Neural cell (in vitro differentiated cells): ENCODE data around the gene RBMS3. TPM values are rescaled to one million over a fixed set of nuclear protein-coding genes. Genes with fewer than 3 reads are reported as not detected.

ENCODE experiments used
- H2AFZ ChIP-seq: fragments of 200-600, 300-800 bp; sonication (generic), shearing (Covaris generic); 2 replicates; pipeline ENCODE4 v1.6.0; 2014; ENCODE audit warnings: low read depth, mild to moderate bottlenecking, antibody characterized with exemption, low read length, moderate library complexity
- H3F3A ChIP-seq: fragments of 200-600 bp; shearing (Covaris generic); 2 replicates; pipeline ENCODE4 v1.6.1; 2016; ENCODE audit warnings: mild to moderate bottlenecking, moderate library complexity, mixed read lengths, antibody characterized with exemption, low read length; ENCODE audit not compliant: insufficient read depth, poor library complexity, severe bottlenecking
- H3K27ac ChIP-seq: fragments of 200-600, 300-800 bp; sonication (generic), shearing (Covaris generic); 2 replicates; pipeline ENCODE4 v1.5.1; 2014; ENCODE audit warnings: mild to moderate bottlenecking, low read length, moderate library complexity
- H3K27me3 ChIP-seq: fragments of 300-800, 200-600 bp; sonication (generic), shearing (Covaris generic); 2 replicates; pipeline ENCODE4 v1.6.0; 2014; ENCODE audit warnings: mild to moderate bottlenecking, low read depth, low read length, moderate library complexity; ENCODE audit not compliant: insufficient read depth
- H3K36me3 ChIP-seq: fragments of 300-800, 200-600 bp; sonication (generic), shearing (Covaris generic); 2 replicates; pipeline ENCODE4 v1.5.1; 2014; ENCODE audit warnings: mild to moderate bottlenecking, antibody characterized with exemption, low read length, moderate library complexity; ENCODE audit not compliant: insufficient read depth
- H3K4me2 ChIP-seq: fragments of 300-800, 200-600 bp; sonication (generic), shearing (Covaris generic); 2 replicates; pipeline ENCODE4 v1.6.0; 2014; ENCODE audit warnings: mild to moderate bottlenecking, low read length
- H3K4me3 ChIP-seq: fragments of 300-800, 200-600 bp; sonication (generic), shearing (Covaris generic); 2 replicates; pipeline ENCODE4 v1.5.1; 2014; ENCODE audit warnings: mild to moderate bottlenecking, low read length, moderate library complexity
- H3K79me2 ChIP-seq: fragments of 200-600 bp; shearing (Covaris generic); replicated peaks from 2 replicates; pipeline ENCODE4 v1.6.0; 2014; ENCODE audit warnings: mild to moderate bottlenecking, low read length, moderate library complexity; ENCODE audit not compliant: insufficient read depth
- H3K9ac ChIP-seq: fragments of 300-800, 200-600 bp; sonication (generic), shearing (Covaris generic); 2 replicates; pipeline ENCODE4 v1.6.1; 2016; ENCODE audit warnings: mild to moderate bottlenecking, low read length, mixed read lengths
- H3K9me2 ChIP-seq: fragments of 200-600 bp; shearing (Covaris generic); 2 replicates; pipeline ENCODE4 v1.6.1; 2016; ENCODE audit warnings: mild to moderate bottlenecking, low read length, mixed read lengths; ENCODE audit not compliant: insufficient read depth
- H3K9me3 ChIP-seq: fragments of 200-600, 300-800 bp; sonication (generic), shearing (Covaris generic); 2 replicates; pipeline ENCODE4 v1.6.1; 2016; ENCODE audit warnings: mild to moderate bottlenecking, mixed run types, low read length, moderate library complexity, mixed read lengths
- H4K20me1 ChIP-seq: fragments of 200-600 bp; shearing (Covaris generic); 2 replicates; pipeline ENCODE4 v1.6.1; 2016; ENCODE audit warnings: mild to moderate bottlenecking, mixed run types; ENCODE audit not compliant: insufficient read depth
- EP300 ChIP-seq: fragments of 450-650 bp; conservative IDR thresholded peaks from 2 replicates; pipeline ENCODE4 v1.6.1; 2014; ENCODE audit warnings: antibody characterized with exemption, mild to moderate bottlenecking, moderate library complexity; ENCODE audit not compliant: poor library complexity, severe bottlenecking
- EZH2 ChIP-seq: fragments of 200-600, 300-800 bp; shearing (Covaris generic), sonication (generic); IDR thresholded peaks from 2 replicates; pipeline ENCODE4 v1.6.1; 2014; ENCODE audit warnings: antibody characterized with exemption, low read length, borderline replicate concordance, mild to moderate bottlenecking; ENCODE audit not compliant: insufficient read depth, poor library complexity, severe bottlenecking
- MXI1 ChIP-seq: fragments of 450-650 bp; conservative IDR thresholded peaks from 2 replicates; pipeline ENCODE4 v1.6.1; 2014; ENCODE audit warnings: antibody characterized with exemption, mild to moderate bottlenecking; ENCODE audit not compliant: poor library complexity, severe bottlenecking
- POLR2AphosphoS5 ChIP-seq: IDR thresholded peaks from 2 replicates; pipeline ENCODE4 v1.6.1; 2012
- RAD21 ChIP-seq: fragments of 450-650 bp; conservative IDR thresholded peaks from 2 replicates; pipeline ENCODE4 v1.6.1; 2014; ENCODE audit warnings: antibody characterized with exemption, mild to moderate bottlenecking, moderate library complexity
- SMC3 ChIP-seq: fragments of 450-650 bp; conservative IDR thresholded peaks from 2 replicates; pipeline ENCODE4 v1.6.1; 2014; ENCODE audit warnings: antibody characterized with exemption, mild to moderate bottlenecking, moderate library complexity; ENCODE audit not compliant: poor library complexity
- TAF1 ChIP-seq: IDR thresholded peaks from 2 replicates; pipeline ENCODE4 v1.6.1; 2012; ENCODE audit warnings: low read depth
- polyA plus RNA-seq: library from polyadenylated mRNA; depleted of rRNA; stranded (reverse); fragments of >200 nt; gene quantifications from 2 replicates; pipeline ENCODE4 v1.2.3, GENCODE V29; 2014
- TF ChIP-seq, protein P1 (sequence below): IDR thresholded peaks from 2 replicates; pipeline ENCODE4 v1.6.1; 2012; ENCODE audit warnings: borderline replicate concordance
- TF ChIP-seq, protein P2 (sequence below): fragments of 450-650 bp; IDR thresholded peaks from 2 replicates; pipeline ENCODE4 v1.5.1; 2014; ENCODE audit warnings: antibody characterized with exemption, mild to moderate bottlenecking, moderate library complexity; ENCODE audit not compliant: poor library complexity, severe bottlenecking

The RBMS3 gene
- polyA plus RNA-seq, 1 donor from 2014 or later, result 0.53 TPM

- Histone ChIP-seq H2AFZ (no peak overlapping the region), H3K27me3 (no peaks in the 10 kb centered on the region), H3K4me3 (no peak overlapping the region), H3K27ac (no peak overlapping the region), H3K9me2 (no peaks in the 10 kb centered on the region), H3K9me3 (no peaks in the 10 kb centered on the region), H3K9ac (no peak overlapping the region), H3K36me3 (no peaks in the 10 kb centered on the region), H3K4me2 (no peak overlapping the region), H3K79me2 (no peaks in the 10 kb centered on the region), H4K20me1 (no peaks in the 10 kb centered on the region), H3F3A (no peaks in the 10 kb centered on the region)
- TF ChIP-seq TAF1, result no peak
- no peak for TF ChIP-seq SMC3
Observed at GRCh38 chr3:29319262-29319661, 38.4 kb downstream of the RBMS3 start.

- no peak overlapping the region for H3K9ac ChIP-seq
- H2AFZ ChIP-seq, result no peak overlapping the region
- H3K9me2 ChIP-seq, result no peaks in the 10 kb centered on the region
- no peaks in the 10 kb centered on the region for H3K9me3 ChIP-seq
- H3K4me3 ChIP-seq, result no peak overlapping the region
- no peak overlapping the region for H3K27ac ChIP-seq
- no peaks in the 10 kb centered on the region for H3F3A ChIP-seq
- no peaks in the 10 kb centered on the region for H3K36me3 ChIP-seq
- H3K79me2 ChIP-seq, result no peaks in the 10 kb centered on the region
- no peak for TF ChIP-seq RAD21
- no peak for TF ChIP-seq MXI1
- no peak for TF ChIP-seq EP300
- TF ChIP-seq TAF1, result no peak
- TF ChIP-seq, protein P1, sequence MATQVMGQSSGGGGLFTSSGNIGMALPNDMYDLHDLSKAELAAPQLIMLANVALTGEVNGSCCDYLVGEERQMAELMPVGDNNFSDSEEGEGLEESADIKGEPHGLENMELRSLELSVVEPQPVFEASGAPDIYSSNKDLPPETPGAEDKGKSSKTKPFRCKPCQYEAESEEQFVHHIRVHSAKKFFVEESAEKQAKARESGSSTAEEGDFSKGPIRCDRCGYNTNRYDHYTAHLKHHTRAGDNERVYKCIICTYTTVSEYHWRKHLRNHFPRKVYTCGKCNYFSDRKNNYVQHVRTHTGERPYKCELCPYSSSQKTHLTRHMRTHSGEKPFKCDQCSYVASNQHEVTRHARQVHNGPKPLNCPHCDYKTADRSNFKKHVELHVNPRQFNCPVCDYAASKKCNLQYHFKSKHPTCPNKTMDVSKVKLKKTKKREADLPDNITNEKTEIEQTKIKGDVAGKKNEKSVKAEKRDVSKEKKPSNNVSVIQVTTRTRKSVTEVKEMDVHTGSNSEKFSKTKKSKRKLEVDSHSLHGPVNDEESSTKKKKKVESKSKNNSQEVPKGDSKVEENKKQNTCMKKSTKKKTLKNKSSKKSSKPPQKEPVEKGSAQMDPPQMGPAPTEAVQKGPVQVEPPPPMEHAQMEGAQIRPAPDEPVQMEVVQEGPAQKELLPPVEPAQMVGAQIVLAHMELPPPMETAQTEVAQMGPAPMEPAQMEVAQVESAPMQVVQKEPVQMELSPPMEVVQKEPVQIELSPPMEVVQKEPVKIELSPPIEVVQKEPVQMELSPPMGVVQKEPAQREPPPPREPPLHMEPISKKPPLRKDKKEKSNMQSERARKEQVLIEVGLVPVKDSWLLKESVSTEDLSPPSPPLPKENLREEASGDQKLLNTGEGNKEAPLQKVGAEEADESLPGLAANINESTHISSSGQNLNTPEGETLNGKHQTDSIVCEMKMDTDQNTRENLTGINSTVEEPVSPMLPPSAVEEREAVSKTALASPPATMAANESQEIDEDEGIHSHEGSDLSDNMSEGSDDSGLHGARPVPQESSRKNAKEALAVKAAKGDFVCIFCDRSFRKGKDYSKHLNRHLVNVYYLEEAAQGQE, result no peak
- TF ChIP-seq POLR2AphosphoS5, result no peak
- no peak for TF ChIP-seq SMC3
- TF ChIP-seq EZH2, result no peak
- TF ChIP-seq, protein P2, sequence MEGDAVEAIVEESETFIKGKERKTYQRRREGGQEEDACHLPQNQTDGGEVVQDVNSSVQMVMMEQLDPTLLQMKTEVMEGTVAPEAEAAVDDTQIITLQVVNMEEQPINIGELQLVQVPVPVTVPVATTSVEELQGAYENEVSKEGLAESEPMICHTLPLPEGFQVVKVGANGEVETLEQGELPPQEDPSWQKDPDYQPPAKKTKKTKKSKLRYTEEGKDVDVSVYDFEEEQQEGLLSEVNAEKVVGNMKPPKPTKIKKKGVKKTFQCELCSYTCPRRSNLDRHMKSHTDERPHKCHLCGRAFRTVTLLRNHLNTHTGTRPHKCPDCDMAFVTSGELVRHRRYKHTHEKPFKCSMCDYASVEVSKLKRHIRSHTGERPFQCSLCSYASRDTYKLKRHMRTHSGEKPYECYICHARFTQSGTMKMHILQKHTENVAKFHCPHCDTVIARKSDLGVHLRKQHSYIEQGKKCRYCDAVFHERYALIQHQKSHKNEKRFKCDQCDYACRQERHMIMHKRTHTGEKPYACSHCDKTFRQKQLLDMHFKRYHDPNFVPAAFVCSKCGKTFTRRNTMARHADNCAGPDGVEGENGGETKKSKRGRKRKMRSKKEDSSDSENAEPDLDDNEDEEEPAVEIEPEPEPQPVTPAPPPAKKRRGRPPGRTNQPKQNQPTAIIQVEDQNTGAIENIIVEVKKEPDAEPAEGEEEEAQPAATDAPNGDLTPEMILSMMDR, result no peak
- H4K20me1 ChIP-seq, result no peaks in the 10 kb centered on the region
- H3K27me3 ChIP-seq, result no peaks in the 10 kb centered on the region
- H3K4me2 ChIP-seq, result no peak overlapping the region
Observed at GRCh38 chr3:29319798-29320197, 38.9 kb downstream of the RBMS3 start.

- Histone ChIP-seq H3K36me3 (no peaks in the 10 kb centered on the region), H3K27me3 (no peaks in the 10 kb centered on the region), H2AFZ (no peak overlapping the region), H3F3A (no peaks in the 10 kb centered on the region), H3K4me3 (no peak overlapping the region), H3K27ac (no peak overlapping the region), H3K79me2 (no peaks in the 10 kb centered on the region), H3K4me2 (no peak overlapping the region), H4K20me1 (no peaks in the 10 kb centered on the region), H3K9ac (no peak overlapping the region), H3K9me2 (no peaks in the 10 kb centered on the region), H3K9me3 (no peaks in the 10 kb centered on the region)
- TF ChIP-seq, protein P1, result no peak
- TF ChIP-seq EP300 (no peak), RAD21 (no peak), SMC3 (no peak), EZH2 (no peak), TAF1 (no peak), MXI1 (no peak), POLR2AphosphoS5 (no peak)
- TF ChIP-seq, protein P2, result no peak
Observed at GRCh38 chr3:29322586-29322985, 41.7 kb downstream of the RBMS3 start.
